ENCODE measurements around the gene DYNLT4.
"Not testable (repeated sequence)": the region's sequence is repeated elsewhere in the genome, so short reads cannot be mapped to it uniquely, and the experiment has no call there.

The DYNLT4 gene

GRCh38 chr1:44829506-44830384 is 22.6 kb upstream of the DYNLT4 start:
- Histone ChIP-seq H3K9me3 (no peaks in the 10 kb centered on the region), H3K4me3 (ENCODE audit: low read depth, low read length) (no peak overlapping the region)

DNA sequence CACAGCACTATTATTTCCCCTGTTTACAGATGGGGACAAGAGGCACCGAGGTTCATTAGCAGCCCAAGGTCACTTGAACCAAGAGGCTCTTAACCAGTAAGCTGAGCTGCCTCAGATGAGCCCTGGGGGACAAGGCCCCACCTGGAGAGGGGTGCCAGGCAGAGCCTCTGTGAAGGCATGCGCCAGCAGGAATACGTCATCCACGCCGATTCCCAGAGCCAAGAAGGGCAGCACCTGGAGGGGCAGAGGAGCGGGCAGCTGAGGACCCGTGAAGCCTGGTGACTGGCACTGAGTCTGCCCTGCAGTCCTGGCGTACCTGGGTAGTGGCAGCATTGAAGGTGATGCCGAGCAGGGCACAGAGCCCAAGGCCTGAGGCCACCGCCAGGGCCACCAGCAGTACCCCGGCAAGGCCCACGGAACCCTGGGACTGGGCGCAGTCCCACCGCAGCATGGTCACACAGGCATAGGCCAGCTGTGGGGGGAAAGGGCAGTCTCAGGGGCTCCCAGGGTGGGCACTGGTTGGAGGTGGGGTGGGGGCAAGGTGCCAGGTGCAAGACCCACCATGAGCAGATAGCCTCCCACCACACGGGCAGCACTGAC is 21.8 kb upstream of the DYNLT4 start:
- DNase-seq, result no peak
- no peaks in the 10 kb centered on the region for H3K9me3 ChIP-seq
- H3K4me3 ChIP-seq (ENCODE audit: low read depth, low read length), result no peak overlapping the region
- no peaks in the 10 kb centered on the region for H3K36me3 ChIP-seq
- H3K27me3 ChIP-seq, result no peaks in the 10 kb centered on the region
- TF ChIP-seq CTCF (IDR thresholded peaks at IDR 0.05; ENCODE audit: low read depth, low read length), result no peak
- no peaks in the 10 kb centered on the region for H3K4me1 ChIP-seq

More at GRCh38 chr1:44829506-44830384, 22.6 kb upstream of the DYNLT4 start:
- TF ChIP-seq CTCF (IDR thresholded peaks at IDR 0.05; ENCODE audit: low read depth, low read length), result no peak
- Histone ChIP-seq H3K36me3 (no peaks in the 10 kb centered on the region), H3K27me3 (no peaks in the 10 kb centered on the region), H3K4me1 (no peaks in the 10 kb centered on the region)
- DNase-seq, result no peak

- H3K36me3 ChIP-seq, result no peaks in the 10 kb centered on the region
- no peaks in the 10 kb centered on the region for H3K9me3 ChIP-seq
- H3K27me3 ChIP-seq, result no peaks in the 10 kb centered on the region
- no peak for DNase-seq
- no peak overlapping the region for H3K4me3 ChIP-seq (ENCODE audit: low read depth, low read length)
- no peak for TF ChIP-seq CTCF (IDR thresholded peaks at IDR 0.05; ENCODE audit: low read depth, low read length)
- no peaks in the 10 kb centered on the region for H3K4me1 ChIP-seq
These were observed 21.0 kb upstream of the DYNLT4 start for GRCh38 chr1:44828003-44828651.

GRCh38 chr1:44827197-44828002 is 20.2 kb upstream of the DYNLT4 start:
- no peaks in the 10 kb centered on the region for H3K4me1 ChIP-seq
- H3K36me3 ChIP-seq, result no peaks in the 10 kb centered on the region
- no peaks in the 10 kb centered on the region for H3K27me3 ChIP-seq
- no peak overlapping the region for H3K4me3 ChIP-seq (ENCODE audit: low read depth, low read length)
- no peak for DNase-seq
- no peaks in the 10 kb centered on the region for H3K9me3 ChIP-seq
- TF ChIP-seq CTCF (IDR thresholded peaks at IDR 0.05; ENCODE audit: low read depth, low read length), result no peak

DNA sequence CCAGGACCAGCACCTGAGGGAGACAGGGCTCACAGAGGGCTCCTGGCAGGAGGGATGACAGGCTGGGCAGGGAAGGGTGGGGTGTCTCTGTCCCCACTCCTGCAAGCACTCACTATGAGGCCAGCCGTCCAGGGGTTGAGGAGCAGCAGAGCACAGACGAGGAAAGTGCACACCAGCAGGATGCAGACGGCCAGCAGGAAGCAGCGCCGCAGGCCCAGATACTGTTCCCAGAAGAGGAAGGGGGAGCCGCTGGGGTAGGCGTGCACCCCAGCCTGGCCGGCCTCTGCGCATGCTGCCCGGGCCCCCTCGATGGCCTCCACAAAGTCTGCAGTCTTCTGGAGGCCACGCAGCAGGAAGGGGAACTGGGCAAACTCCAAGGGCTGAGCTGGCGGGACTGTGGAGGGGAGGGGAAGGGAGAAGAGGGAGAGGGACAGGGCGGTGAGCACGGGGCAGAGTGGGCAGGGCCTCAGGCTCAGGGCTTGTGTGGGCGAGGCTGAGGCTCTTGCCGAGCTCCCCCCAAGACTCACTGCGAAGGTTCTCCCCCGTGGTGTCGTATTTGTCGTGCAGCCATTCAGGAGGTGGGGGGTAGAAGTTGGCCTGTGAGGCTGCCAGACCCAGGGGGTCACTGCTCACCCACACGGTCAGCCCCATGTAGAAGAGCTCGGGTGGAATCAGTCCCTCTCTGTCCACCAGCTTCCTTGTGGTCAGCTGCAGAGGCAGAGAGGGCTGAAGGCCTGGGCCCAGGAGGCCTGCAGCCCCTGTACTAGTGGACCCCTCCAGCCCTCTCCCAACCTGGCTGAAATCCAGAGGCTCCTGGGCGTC is 19.4 kb upstream of the DYNLT4 start:
- Histone ChIP-seq H3K4me1 (no peaks in the 10 kb centered on the region), H3K4me3 (ENCODE audit: low read depth, low read length) (no peak overlapping the region), H3K9me3 (no peaks in the 10 kb centered on the region), H3K27me3 (no peaks in the 10 kb centered on the region), H3K36me3 (no peaks in the 10 kb centered on the region)
- no peak for TF ChIP-seq CTCF (IDR thresholded peaks at IDR 0.05; ENCODE audit: low read depth, low read length)
- DNase-seq, result no peak

- H3K4me1 ChIP-seq; H3K9me3 ChIP-seq; H3K4me3 ChIP-seq (ENCODE audit: low read depth, low read length); DNase-seq; H3K27me3 ChIP-seq; H3K36me3 ChIP-seq: not testable (repeated sequence)
These were observed 17.2 kb upstream of the DYNLT4 start for GRCh38 chr1:44824392-44824791.

All from BE2C (cell line).